Stimulated activated naive CD8-positive, alpha-beta T cell treated with anti-CD3 and anti-CD28 coated beads, Interleukin-15, amount 100 ng/mL, for 72 hours (primary cell): Measurements from ENCODE around the gene PMFBP1.

Experiments used
- ATAC-seq: fragments of 150-1000 bp; cut with Tn5 transposase; 2 replicates; pipeline ENCODE4 v1.10.0; 2021; ENCODE audit warnings: mild to moderate bottlenecking, moderate library complexity
- DNase-seq, 2 donors: peaks; one replicate each; pipeline ENCODE4 v3.0.0; 2021 to 2022
- H3K27ac Mint-ChIP-seq, 2 donors: one replicate each; pipeline ENCODE4 v1.8.0; 2022; ENCODE audit warnings: mild to moderate bottlenecking in 2 of 2, mixed read lengths in 2 of 2, moderate library complexity in 2 of 2
- H3K27me3 Mint-ChIP-seq: one replicate; pipeline ENCODE4 v1.8.0; 2022; ENCODE audit warnings: mixed read lengths
- H3K4me1 Mint-ChIP-seq: one replicate; pipeline ENCODE4 v1.8.0; 2022; ENCODE audit warnings: mild to moderate bottlenecking, mixed read lengths
- H3K4me3 Mint-ChIP-seq, 2 donors: one replicate each; pipeline ENCODE4 v1.8.0; 2022; ENCODE audit warnings: mild to moderate bottlenecking in 2 of 2, mixed read lengths in 2 of 2, moderate library complexity in 1 of 2
- H3K9me3 Mint-ChIP-seq, 2 donors: one replicate each; pipeline ENCODE4 v1.8.0; 2022; ENCODE audit warnings: mixed read lengths in 2 of 2

Gene PMFBP1, protein sequence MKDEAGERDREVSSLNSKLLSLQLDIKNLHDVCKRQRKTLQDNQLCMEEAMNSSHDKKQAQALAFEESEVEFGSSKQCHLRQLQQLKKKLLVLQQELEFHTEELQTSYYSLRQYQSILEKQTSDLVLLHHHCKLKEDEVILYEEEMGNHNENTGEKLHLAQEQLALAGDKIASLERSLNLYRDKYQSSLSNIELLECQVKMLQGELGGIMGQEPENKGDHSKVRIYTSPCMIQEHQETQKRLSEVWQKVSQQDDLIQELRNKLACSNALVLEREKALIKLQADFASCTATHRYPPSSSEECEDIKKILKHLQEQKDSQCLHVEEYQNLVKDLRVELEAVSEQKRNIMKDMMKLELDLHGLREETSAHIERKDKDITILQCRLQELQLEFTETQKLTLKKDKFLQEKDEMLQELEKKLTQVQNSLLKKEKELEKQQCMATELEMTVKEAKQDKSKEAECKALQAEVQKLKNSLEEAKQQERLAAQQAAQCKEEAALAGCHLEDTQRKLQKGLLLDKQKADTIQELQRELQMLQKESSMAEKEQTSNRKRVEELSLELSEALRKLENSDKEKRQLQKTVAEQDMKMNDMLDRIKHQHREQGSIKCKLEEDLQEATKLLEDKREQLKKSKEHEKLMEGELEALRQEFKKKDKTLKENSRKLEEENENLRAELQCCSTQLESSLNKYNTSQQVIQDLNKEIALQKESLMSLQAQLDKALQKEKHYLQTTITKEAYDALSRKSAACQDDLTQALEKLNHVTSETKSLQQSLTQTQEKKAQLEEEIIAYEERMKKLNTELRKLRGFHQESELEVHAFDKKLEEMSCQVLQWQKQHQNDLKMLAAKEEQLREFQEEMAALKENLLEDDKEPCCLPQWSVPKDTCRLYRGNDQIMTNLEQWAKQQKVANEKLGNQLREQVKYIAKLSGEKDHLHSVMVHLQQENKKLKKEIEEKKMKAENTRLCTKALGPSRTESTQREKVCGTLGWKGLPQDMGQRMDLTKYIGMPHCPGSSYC

DNA sequence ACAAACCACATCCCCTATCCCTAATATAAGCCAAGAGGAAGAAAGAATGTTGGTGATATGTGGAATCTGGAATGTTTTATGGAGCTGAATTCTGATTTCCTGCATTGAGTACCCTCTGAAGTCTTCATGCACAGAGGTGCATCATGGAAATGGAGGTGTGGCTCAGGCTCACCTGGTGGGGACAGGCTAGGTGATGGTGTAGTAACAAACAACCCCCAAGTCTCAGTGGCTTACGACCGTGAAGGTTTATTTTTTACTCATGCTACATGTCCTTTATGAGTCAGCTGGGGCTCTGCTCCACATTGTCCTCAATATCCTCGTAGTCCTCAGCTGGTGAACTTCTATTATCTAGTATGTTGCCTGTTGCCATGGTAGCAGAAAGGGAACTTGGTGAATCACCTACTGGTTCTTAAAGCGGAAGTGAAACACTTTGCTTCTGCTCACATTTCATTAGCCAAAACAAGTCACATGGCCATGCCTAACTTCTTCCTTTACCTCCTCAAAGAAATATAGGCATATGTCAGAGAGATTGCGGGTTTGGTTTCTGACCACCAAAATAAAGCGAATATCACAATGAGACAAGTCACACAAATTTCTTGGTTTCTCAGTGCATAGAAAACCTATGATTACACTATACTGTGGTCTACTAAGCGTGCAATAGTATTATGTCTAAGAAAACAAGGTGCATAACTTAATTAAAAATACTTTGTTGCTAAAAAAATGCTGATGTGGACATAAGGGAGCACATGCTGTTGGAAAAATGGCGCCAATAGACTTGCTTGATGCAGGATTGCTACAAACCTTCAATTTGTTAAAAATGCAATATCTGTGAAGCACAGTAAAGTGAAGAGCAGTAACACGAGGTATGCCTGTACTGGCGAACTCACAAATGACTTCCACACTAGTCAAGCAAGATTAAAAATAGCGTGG lies at the start of gene PMFBP1:
PMFBP1 (minus strand) TSS at position 51 of the 930 bp plus-strand sequence. CDS start 947 bp downstream, outside the sequence.
- peak; percentile 89 for ATAC-seq
- H3K27ac Mint-ChIP-seq, result peak within 1 kb of the TSS in 1 of 2 donors; percentile 53
- H3K4me1 Mint-ChIP-seq, result peaks cover 19% of the 10 kb centered on the region
- no peak within 1 kb of the TSS for H3K4me3 Mint-ChIP-seq
- DNase-seq, result peak; percentile 9 to 31
- peaks cover 7 to 23% of the 10 kb centered on the region in 2 donors for H3K9me3 Mint-ChIP-seq
- H3K27me3 Mint-ChIP-seq, result no peaks in the 10 kb centered on the region

DNA sequence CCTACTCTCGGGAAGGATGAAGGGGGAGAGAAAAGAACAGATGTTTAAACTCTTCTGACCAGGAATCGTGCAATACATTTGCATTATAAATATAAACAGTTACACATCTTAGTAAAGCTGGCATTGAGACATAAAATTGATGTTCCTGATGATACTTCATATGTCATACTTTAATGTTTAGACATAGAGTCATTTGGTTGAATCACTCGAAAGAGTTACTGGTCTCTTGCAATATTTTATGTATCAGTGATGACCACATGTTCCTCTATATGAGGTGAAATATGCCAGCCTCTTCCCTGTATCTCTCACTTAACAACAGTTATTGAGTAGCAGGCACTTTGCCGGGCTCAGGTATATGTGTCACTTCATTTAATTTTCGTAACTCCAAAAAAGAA lies 49.7 kb upstream of the PMFBP1 start:
- no peak for ATAC-seq
- no peak overlapping the region for H3K27ac Mint-ChIP-seq
- H3K4me3 Mint-ChIP-seq, result no peak overlapping the region
- no peak for DNase-seq
- H3K4me1 Mint-ChIP-seq, result no peaks in the 10 kb centered on the region
- no peaks in the 10 kb centered on the region for H3K9me3 Mint-ChIP-seq
- no peaks in the 10 kb centered on the region for H3K27me3 Mint-ChIP-seq

DNA sequence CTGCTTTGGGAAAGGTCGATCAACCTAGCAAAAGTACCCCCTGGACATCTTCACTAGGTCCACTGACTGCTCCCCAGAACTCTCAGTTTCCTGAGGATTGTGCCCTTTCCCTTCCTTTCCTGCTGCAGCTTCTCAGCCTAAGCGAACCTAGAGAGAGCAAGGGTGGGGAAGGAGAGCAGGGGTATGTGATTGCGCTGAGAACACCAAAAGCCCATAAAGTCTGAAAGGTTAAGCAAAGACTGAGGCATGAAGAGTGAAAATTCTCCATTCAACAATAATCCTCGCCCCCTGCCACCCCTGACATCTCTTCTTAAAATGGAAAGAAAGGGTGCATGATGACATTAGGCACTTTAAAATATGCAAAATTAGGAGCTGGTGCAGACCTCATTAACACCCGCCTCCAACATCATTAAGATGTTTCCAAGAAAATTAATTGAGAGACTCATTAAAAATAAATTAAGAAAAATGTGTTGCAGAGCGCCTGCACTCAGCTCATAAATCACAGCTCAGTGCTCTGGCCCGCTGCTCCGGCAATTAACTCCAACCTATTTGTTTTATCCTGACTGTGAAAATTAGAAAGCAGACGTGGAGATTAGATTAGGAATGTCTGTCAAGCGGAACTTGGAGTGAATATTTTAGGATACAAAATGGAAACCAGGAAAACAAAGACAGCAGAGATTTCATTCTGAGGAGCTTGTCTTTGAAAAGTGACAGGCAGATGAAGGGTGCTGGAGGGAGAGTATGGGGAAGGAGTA lies 49.1 kb upstream of the PMFBP1 start:
- DNase-seq (no peak), ATAC-seq (no peak)
- H3K27ac Mint-ChIP-seq, result no peak overlapping the region
- no peaks in the 10 kb centered on the region for H3K27me3 Mint-ChIP-seq
- H3K4me3 Mint-ChIP-seq, result no peak overlapping the region
- H3K9me3 Mint-ChIP-seq, result peaks cover 0 to 1% of the 10 kb centered on the region in 2 donors
- H3K4me1 Mint-ChIP-seq, result no peaks in the 10 kb centered on the region

DNA sequence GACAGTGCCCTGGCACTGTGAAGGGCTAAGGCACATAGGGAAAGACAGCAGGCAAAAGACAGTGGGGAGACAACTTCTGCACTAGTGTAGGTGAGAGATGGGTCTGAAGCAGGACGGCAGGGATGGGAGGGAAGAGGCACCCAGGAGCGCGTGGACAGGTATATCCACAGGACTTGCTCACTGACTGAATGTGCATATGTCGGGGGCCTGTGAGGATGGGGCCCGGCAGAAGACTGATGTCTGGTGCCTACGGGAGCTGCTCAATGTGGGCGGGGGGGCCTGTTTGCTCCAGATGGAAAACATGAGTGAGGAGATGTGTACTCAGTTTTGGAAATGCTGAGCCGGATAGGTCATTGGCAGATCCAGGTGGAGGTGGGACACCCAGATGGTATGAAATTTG lies 47.3 kb upstream of the PMFBP1 start:
- H3K27me3 Mint-ChIP-seq, result no peaks in the 10 kb centered on the region
- no peaks in the 10 kb centered on the region for H3K4me1 Mint-ChIP-seq
- H3K27ac Mint-ChIP-seq, result no peak overlapping the region
- no peak overlapping the region for H3K4me3 Mint-ChIP-seq
- peaks cover 9 to 19% of the 10 kb centered on the region in 2 donors for H3K9me3 Mint-ChIP-seq
- DNase-seq (no peak), ATAC-seq (no peak)

DNA sequence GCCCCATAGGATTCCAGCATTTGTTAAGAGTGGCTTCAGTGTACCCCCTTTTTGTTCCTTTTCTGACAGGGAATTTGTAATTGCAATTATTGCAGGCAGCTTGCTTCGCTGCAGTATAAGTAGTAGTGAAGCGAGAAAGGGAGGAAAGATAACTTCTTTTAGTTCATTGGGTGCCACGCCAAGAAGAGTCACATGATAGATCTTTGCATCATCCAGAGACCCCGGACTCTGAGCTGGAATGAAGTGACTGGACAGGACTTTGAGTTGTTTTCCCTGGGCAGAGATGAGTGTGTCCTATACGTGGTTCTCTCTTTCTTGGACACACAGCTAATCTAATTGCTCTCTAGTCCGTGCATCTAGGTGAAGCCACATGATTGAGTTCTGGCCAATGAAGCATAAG lies 44.8 kb upstream of the PMFBP1 start:
- no peak for DNase-seq
- no peak for ATAC-seq
- no peaks in the 10 kb centered on the region for H3K4me1 Mint-ChIP-seq
- H3K9me3 Mint-ChIP-seq, result peaks cover 9 to 25% of the 10 kb centered on the region in 2 donors
- H3K27me3 Mint-ChIP-seq, result no peaks in the 10 kb centered on the region
- no peak overlapping the region for H3K4me3 Mint-ChIP-seq
- H3K27ac Mint-ChIP-seq, result no peak overlapping the region

DNA sequence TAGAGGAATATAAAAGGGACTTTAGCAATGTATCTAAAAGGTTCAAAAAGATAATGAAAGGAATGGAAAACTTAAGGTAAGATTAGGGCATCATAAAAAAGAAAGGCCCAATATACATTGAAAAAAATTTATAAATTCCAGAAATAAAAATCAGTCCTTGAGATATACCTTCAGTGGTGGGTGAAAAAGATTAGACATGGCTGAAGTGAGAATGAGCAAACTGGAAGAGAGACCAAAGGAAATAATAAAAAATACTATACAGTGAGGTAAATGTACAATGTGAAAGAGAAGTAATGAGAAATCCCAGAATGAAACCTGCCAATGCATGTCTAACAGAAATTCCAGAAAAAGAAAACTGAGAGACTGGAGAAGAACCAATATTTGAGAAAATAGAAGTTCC lies 42.9 kb upstream of the PMFBP1 start:
- no peak overlapping the region for H3K27ac Mint-ChIP-seq
- DNase-seq (no peak), ATAC-seq (no peak)
- H3K27me3 Mint-ChIP-seq, result no peaks in the 10 kb centered on the region
- H3K4me3 Mint-ChIP-seq, result no peak overlapping the region
- no peaks in the 10 kb centered on the region for H3K4me1 Mint-ChIP-seq
- peaks cover 9 to 25% of the 10 kb centered on the region in 2 donors for H3K9me3 Mint-ChIP-seq

DNA sequence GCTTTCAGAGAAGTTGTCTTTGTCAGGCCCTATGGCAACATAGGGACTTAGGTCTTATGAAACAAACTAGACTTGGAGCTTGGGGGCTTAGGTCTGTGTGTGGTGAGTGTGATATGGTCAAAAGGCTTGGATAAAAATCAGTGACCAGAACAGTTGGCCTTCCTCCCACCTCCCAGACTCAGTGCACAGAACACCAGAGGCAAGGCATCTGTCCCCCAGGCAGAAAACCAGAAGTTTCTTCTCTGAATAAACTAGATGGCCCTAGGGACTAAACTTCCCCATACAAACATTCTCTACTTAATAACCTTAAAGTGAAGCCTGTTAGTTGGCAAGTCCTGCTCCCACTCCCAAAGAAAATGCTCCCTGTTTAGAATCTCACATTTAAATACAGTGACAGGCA lies 39.2 kb upstream of the PMFBP1 start:
- Mint-ChIP-seq H3K9me3 (peaks cover 9 to 24% of the 10 kb centered on the region in 2 donors), H3K4me1 (no peaks in the 10 kb centered on the region), H3K4me3 (no peak overlapping the region), H3K27ac (no peak overlapping the region), H3K27me3 (no peaks in the 10 kb centered on the region)
- ATAC-seq (no peak), DNase-seq (no peak)

DNA sequence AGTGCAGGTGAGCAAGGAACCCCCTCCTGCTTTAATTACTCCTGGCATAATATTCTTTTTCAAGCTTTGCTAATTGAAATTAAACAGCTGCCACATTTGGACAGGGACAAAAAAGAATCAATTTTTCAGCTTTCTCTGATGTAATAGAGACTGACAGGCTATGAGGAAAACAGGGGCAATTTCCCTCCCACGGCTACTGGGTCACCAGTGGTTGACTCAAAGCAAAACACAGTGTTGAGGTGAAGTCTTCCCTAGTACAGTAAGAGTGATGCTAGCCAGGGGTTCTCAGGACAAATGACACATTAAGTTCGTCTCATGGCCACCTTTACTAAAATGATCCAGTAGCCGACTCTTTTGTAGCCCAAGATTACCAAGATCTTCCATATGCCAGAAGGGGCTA lies 38.6 kb upstream of the PMFBP1 start:
- Mint-ChIP-seq H3K27ac (peak overlapping the region in 1 of 2 donors; percentile 38), H3K9me3 (peaks cover 9 to 19% of the 10 kb centered on the region in 2 donors), H3K4me3 (no peak overlapping the region), H3K27me3 (no peaks in the 10 kb centered on the region), H3K4me1 (no peaks in the 10 kb centered on the region)
- peak in 1 of 2 donors; percentile 12 for DNase-seq
- peak; percentile 63 for ATAC-seq

DNA sequence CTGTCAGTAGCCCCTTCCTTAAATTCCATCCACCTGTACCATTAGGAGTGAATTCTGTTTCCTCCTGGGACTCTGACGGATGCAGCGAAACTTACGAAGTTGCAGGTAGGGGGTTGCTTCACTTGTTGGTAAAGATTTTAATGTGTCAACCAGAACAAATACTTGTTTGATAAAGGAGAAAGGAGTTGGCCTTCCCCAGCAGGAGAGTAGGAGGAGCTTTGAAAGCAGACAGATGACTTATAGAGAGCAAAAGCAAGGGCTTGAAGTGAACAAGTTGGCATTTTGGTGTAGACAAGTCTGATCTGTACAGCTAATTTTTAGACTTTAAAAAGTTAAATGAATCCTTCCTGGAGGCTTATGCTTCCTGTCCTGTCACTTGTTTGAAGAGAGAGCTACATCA lies 38.1 kb upstream of the PMFBP1 start:
- ATAC-seq (no peak), DNase-seq (no peak)
- Mint-ChIP-seq H3K9me3 (peaks cover 7 to 14% of the 10 kb centered on the region in 2 donors), H3K4me1 (no peaks in the 10 kb centered on the region), H3K27me3 (no peaks in the 10 kb centered on the region), H3K27ac (peak overlapping the region in 1 of 2 donors; percentile 56), H3K4me3 (no peak overlapping the region)

DNA sequence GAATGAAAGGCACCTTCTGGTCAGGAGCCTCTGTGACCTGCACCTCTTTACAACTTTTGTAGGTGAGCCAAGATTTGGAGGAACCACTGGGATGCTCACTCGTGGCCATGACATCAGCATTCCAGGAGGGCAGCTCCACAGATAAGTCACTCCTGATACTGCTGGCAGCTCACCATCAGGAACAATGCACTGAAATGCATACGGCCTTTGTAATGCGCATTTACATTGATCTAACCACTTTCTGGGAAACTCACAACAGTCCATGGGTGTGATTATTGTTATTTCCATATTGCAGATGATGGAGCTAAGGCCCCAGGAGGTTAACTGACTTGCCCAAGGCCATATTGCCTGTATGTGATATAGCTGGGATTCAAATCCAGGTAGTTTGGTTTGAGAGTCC lies 34.3 kb upstream of the PMFBP1 start:
- H3K4me1 Mint-ChIP-seq, result peaks cover 20% of the 10 kb centered on the region
- H3K4me3 Mint-ChIP-seq, result no peak overlapping the region
- H3K9me3 Mint-ChIP-seq, result no peaks in the 10 kb centered on the region
- H3K27ac Mint-ChIP-seq, result no peak overlapping the region
- ATAC-seq (no peak), DNase-seq (no peak)
- H3K27me3 Mint-ChIP-seq, result peaks cover 12% of the 10 kb centered on the region

DNA sequence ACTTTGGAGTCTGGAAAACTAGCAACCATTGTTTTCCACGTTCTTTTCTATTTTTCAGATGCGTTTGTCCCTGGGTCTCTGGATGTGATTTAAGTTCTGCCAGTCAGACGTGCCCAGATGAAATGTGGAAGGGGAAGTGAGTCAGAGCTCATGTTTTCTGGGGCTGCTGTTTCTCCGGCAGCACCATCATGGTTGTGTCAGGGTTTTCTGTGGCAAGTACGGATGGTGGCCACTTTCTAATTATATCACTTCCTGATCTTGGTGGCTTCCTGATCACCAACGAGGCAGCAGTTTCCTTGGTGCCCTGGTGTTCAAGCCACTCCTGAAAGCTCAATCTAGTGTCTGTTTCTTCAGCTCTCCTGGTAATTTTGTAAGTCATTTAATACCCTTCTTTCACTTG lies 31.4 kb upstream of the PMFBP1 start:
- H3K9me3 Mint-ChIP-seq, result no peaks in the 10 kb centered on the region
- H3K4me3 Mint-ChIP-seq, result peak overlapping the region; percentile 13 to 60
- H3K27ac Mint-ChIP-seq, result peak overlapping the region; percentile 37 to 81
- peaks cover 12% of the 10 kb centered on the region for H3K27me3 Mint-ChIP-seq
- peaks cover 20% of the 10 kb centered on the region for H3K4me1 Mint-ChIP-seq
- peak; percentile 88 for ATAC-seq
- peak; percentile 16 to 53 for DNase-seq

DNA sequence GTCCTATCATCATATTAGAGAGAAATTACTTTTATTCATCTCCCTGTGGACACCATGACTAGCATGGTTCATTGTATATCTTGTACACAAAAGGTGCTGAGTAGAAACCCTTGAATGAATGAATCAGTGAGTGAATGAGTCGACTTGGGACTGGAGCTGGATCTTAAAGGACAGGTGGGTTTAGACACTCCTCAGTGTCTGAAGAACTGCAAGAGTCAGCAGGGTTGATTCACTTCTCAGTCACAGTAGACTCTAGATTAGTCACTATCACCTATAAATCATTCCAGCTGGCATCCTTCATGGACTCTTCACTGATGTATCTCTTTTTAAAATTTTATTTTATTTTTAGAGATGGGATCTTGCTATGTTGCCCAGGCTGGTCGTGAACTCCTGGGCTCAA lies 30.1 kb upstream of the PMFBP1 start:
- Mint-ChIP-seq H3K4me1 (peaks cover 20% of the 10 kb centered on the region), H3K9me3 (no peaks in the 10 kb centered on the region), H3K4me3 (no peak overlapping the region), H3K27ac (no peak overlapping the region), H3K27me3 (peaks cover 12% of the 10 kb centered on the region)
- peak; percentile 41 for ATAC-seq
- DNase-seq, result no peak

DNA sequence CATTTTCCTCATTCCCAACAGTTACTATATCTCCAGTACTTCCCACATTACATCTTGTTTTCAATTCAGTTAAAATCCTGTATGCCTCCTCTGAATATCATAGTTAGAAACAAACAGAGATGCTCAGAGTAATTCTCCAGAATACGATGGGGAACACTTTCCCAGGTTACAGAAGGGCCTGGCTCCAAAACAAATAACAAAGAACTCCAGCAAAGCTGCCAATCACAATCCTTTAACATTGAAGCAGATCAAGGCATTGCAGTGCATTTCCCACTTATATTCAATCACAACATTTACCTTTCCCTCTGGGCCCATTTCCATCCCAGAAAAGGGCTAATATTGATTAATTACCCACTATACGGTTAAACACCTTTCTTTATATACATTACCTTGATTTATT lies 29.4 kb upstream of the PMFBP1 start:
- Mint-ChIP-seq H3K27ac (no peak overlapping the region), H3K9me3 (no peaks in the 10 kb centered on the region), H3K27me3 (peaks cover 12% of the 10 kb centered on the region), H3K4me1 (peaks cover 20% of the 10 kb centered on the region), H3K4me3 (no peak overlapping the region)
- no peak for DNase-seq
- ATAC-seq, result no peak

DNA sequence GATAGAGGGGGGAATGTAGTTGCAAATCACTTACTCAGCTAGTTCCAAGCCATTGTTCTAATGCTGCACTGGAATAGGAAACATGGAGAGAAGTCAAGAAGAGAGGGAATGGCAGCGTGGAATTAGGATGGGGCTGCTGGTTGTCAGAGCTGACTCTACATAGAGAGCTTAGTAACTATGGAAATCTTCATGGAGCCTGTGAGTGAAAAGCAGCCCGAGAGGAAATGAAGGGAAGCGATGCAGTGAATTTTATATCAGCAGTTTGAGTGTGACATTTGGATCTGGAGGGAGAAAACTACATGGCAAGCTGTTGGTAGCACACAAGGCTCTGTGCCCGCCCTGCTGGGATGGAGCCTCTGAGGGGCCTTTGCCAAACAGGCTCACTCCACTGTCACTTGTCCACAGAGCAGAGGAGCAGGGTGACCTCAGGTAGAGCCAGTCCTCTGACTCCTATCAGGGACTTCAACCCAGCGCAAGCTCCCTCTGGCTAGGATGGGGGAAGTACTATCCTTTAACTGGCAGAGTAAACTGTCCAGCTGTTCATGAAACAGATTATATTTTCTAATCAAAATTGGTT lies 27.9 kb upstream of the PMFBP1 start:
- H3K4me1 Mint-ChIP-seq, result peaks cover 20% of the 10 kb centered on the region
- no peaks in the 10 kb centered on the region for H3K9me3 Mint-ChIP-seq
- peaks cover 12% of the 10 kb centered on the region for H3K27me3 Mint-ChIP-seq
- H3K4me3 Mint-ChIP-seq, result no peak overlapping the region
- no peak for DNase-seq
- H3K27ac Mint-ChIP-seq, result no peak overlapping the region
- ATAC-seq, result no peak
